ENCODE measurements around the gene PHTF1. TPM values are rescaled to one million over a fixed set of nuclear protein-coding genes. Genes with fewer than 3 reads are reported as not detected.

The PHTF1 gene
- total RNA-seq, 1 donor = 47.5 TPM

GRCh38 chr1:113779542-113779941, 20.3 kb upstream of the PHTF1 start:
- TF ChIP-seq CTCF (IDR thresholded peaks at IDR 0.05; ENCODE audit: insufficient read depth, low read depth, low read length) = no peak
- no peak overlapping the region for H3K4me3 ChIP-seq (ENCODE audit: low read depth, low read length)

GRCh38 chr1:113777561-113777960, 18.3 kb upstream of the PHTF1 start:
- no peak for DNase-seq (ENCODE audit: low read depth)
- H3K4me3 ChIP-seq (ENCODE audit: low read depth, low read length) = no peak overlapping the region
- no peak for TF ChIP-seq CTCF (IDR thresholded peaks at IDR 0.05; ENCODE audit: insufficient read depth, low read depth, low read length)

More at GRCh38 chr1:113779542-113779941, 20.3 kb upstream of the PHTF1 start:
- DNase-seq (ENCODE audit: low read depth) = no peak

DNA sequence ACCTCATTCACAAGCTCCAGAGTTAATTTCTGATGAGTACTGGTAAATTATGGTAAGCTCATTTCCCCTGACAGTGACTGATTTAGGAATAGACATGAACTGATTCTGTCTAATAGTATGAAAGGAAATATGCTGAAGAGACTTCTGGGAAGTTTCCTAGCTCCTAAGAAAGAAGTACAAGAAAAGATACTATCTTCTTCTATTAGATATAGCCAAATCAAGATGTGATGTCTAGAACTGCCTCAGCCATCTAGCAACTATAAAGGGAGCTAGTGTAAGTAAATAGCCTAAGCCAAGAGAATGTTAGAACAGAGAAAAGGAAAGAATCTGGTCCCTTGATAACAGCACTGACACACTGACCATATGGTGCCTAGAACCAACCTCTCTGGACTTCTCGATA, 10.7 kb upstream of the PHTF1 start:
- DNase-seq (ENCODE audit: low read depth) = no peak
- no peak for TF ChIP-seq CTCF (IDR thresholded peaks at IDR 0.05; ENCODE audit: insufficient read depth, low read depth, low read length)
- no peak overlapping the region for H3K4me3 ChIP-seq (ENCODE audit: low read depth, low read length)

DNA sequence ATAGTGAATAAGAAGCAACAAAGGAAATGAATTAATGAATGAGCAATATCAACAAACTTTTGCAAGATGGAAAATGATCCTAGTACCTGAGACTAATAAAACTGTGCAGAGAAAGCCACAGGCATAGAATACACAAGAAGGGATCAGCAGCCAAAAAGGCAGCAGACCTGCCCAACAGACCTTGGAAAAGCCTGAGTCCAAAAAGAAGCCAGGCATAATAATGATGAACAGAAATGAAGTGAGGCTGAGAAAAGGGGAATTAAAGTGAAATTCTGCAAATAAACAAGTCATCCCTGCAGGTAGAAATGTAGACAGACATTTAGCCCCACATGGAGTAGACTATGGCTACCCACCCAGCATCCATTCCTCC, 10.3 kb upstream of the PHTF1 start:
- DNase-seq (ENCODE audit: low read depth) = no peak
- H3K4me3 ChIP-seq (ENCODE audit: low read depth, low read length) = no peak overlapping the region
- no peak for TF ChIP-seq CTCF (IDR thresholded peaks at IDR 0.05; ENCODE audit: insufficient read depth, low read depth, low read length)

- TF ChIP-seq CTCF (IDR thresholded peaks at IDR 0.05; ENCODE audit: insufficient read depth, low read depth, low read length) = no peak
- no peak for DNase-seq (ENCODE audit: low read depth)
- H3K4me3 ChIP-seq (ENCODE audit: low read depth, low read length) = no peak overlapping the region
Measured at GRCh38 chr1:113768916-113769600, 9.8 kb upstream of the PHTF1 start.

DNA sequence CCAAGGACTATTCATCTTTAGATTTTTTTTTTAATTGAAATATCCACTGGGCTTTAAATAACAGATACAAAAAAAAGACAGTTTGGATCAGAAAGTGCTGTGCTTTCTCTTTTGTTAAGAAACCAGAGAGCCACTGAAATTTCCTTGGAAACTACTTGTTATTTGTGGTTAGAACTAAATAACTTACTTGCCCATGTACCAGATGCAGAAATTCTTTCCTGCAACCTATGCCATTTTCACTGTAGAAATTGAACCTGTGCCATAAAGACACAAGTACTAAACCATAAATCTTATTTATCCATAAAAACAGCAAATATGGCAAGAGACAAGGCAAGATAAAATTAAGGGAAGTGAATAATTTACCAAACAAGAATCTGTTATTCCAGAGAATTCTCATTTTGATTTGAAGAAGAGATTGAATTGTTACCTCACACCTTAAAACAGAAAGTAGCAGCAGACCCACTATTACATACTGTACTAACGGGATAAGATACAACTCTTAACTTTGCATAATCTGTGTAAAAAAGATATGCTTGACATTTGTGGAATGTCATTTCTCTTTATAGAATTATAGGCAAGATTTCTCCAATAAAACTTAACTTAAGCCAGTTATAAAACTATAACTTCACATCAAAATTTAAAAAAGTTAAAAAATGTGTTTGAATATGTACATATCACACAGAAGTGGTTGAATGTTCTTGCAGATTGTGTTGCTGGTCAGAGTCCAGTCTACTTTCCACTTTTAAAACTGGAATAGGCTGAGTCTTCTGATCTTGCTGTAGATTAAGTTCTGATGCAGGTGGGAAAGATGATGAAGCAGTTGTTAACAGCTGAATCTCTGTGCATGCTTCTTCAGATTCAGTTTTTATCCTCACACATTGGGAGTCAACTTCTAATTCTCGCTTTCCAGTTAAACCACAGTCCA, 6.3 kb upstream of the PHTF1 start:
- no peak overlapping the region for H3K4me3 ChIP-seq (ENCODE audit: low read depth, low read length)
- no peak for TF ChIP-seq CTCF (IDR thresholded peaks at IDR 0.05; ENCODE audit: insufficient read depth, low read depth, low read length)
- DNase-seq (ENCODE audit: low read depth) = peak; percentile 41
